Trophoblast cell (in vitro differentiated cells and primary cell): Measurements from ENCODE around the gene MORN1.

Experiments
- DNase-seq, 2 donors: peaks; one replicate each; pipeline ENCODE4 v3.0.0-alpha.2; 2016
- H2AFZ ChIP-seq: 2 replicates; pipeline ENCODE4 v1.6.1; 2013; ENCODE audit warnings: low read length, moderate library complexity, mild to moderate bottlenecking; ENCODE audit not compliant: insufficient read depth, poor library complexity
- H2AK5ac ChIP-seq: 2 replicates; pipeline ENCODE4 v1.6.1; 2013; ENCODE audit warnings: mild to moderate bottlenecking, low read length
- H2BK120ac ChIP-seq: 2 replicates; pipeline ENCODE4 v1.6.1; 2013; ENCODE audit warnings: low read length, mild to moderate bottlenecking, moderate library complexity; ENCODE audit not compliant: insufficient read depth, poor library complexity
- H2BK12ac ChIP-seq: 2 replicates; pipeline ENCODE4 v1.6.1; 2013; ENCODE audit warnings: mild to moderate bottlenecking, low read length, moderate library complexity
- H2BK5ac ChIP-seq: 2 replicates; pipeline ENCODE4 v1.6.1; 2013; ENCODE audit warnings: low read length, low read depth, moderate library complexity, mild to moderate bottlenecking; ENCODE audit not compliant: poor library complexity
- H3K14ac ChIP-seq: 2 replicates; pipeline ENCODE4 v1.6.1; 2013; ENCODE audit warnings: mild to moderate bottlenecking, low read length
- H3K18ac ChIP-seq: 2 replicates; pipeline ENCODE4 v1.6.1; 2013; ENCODE audit warnings: mild to moderate bottlenecking, low read length
- H3K23ac ChIP-seq: 2 replicates; pipeline ENCODE4 v1.6.1; 2013; ENCODE audit warnings: low read length
- H3K27ac ChIP-seq: 2 replicates; pipeline ENCODE4 v1.5.1; 2013; ENCODE audit warnings: low read depth, mild to moderate bottlenecking, inconsistent platforms, low read length, moderate library complexity
- H3K27me3 ChIP-seq: 2 replicates; pipeline ENCODE4 v1.6.1; 2013; ENCODE audit warnings: inconsistent platforms, mild to moderate bottlenecking, low read length, moderate library complexity; ENCODE audit not compliant: insufficient read depth
- H3K36me3 ChIP-seq, 2 experiments: 1 replicate in 1 of 2; 2 replicates in 1 of 2; pipeline ENCODE4 v1.6.1; 2013; ENCODE audit warnings: low read length in 2 of 2, mild to moderate bottlenecking in 2 of 2, moderate library complexity in 1 of 2; ENCODE audit not compliant: insufficient read depth in 2 of 2, control insufficient read depth in 1 of 2
- H3K4ac ChIP-seq: 2 replicates; pipeline ENCODE4 v1.6.1; 2013; ENCODE audit warnings: low read depth, mild to moderate bottlenecking, low read length, moderate library complexity
- H3K4me1 ChIP-seq, 2 experiments: 1 replicate in 1 of 2; 2 replicates in 1 of 2; pipeline ENCODE4 v1.6.1; 2013; ENCODE audit warnings: low read length in 2 of 2, mild to moderate bottlenecking in 2 of 2, moderate library complexity in 1 of 2; ENCODE audit not compliant: insufficient read depth in 2 of 2, control insufficient read depth in 1 of 2
- H3K4me2 ChIP-seq: 2 replicates; pipeline ENCODE4 v1.6.1; 2013; ENCODE audit warnings: inconsistent platforms, mild to moderate bottlenecking, low read length, moderate library complexity
- H3K4me3 ChIP-seq: 2 replicates; pipeline ENCODE4 v1.5.1; 2013; ENCODE audit warnings: mild to moderate bottlenecking, low read depth, low read length, inconsistent platforms
- H3K79me1 ChIP-seq: one replicate; pipeline ENCODE4 v1.6.1; 2013; ENCODE audit warnings: low read length
- H3K79me2 ChIP-seq: 2 replicates; pipeline ENCODE4 v1.6.1; 2013; ENCODE audit warnings: low read length, mild to moderate bottlenecking; ENCODE audit not compliant: control insufficient read depth, insufficient read depth, poor library complexity
- H3K9ac ChIP-seq: 2 replicates; pipeline ENCODE4 v1.6.1; 2013; ENCODE audit warnings: mild to moderate bottlenecking, low read length
- H3K9me3 ChIP-seq: 2 replicates; pipeline ENCODE4 v1.6.1; 2013; ENCODE audit warnings: low read depth, mild to moderate bottlenecking, control low read depth, inconsistent platforms, low read length; ENCODE audit not compliant: insufficient read depth
- H4K12ac ChIP-seq: 2 replicates; pipeline ENCODE4 v1.6.1; 2013; ENCODE audit warnings: low read depth, mild to moderate bottlenecking, low read length, moderate library complexity
- H4K8ac ChIP-seq: 2 replicates; pipeline ENCODE4 v1.6.1; 2013; ENCODE audit warnings: low read depth, mild to moderate bottlenecking, low read length, moderate library complexity
- H4K91ac ChIP-seq: one replicate; pipeline ENCODE4 v1.6.1; 2013; ENCODE audit warnings: low read depth, mild to moderate bottlenecking, low read length, moderate library complexity
- WGBS: extraction: QIAGEN DNeasy Blood & Tissue Kit; methylation state at CpG from one replicate; pipeline ENCODE4 v1.1.7; 2013; ENCODE audit warnings: missing lambda C conversion rate; ENCODE audit not compliant: insufficient read length, insufficient coverage; ENCODE audit errors: extremely low coverage; 5-methylcytosine and 5-hydroxymethylcytosine counted together

The MORN1 gene

GRCh38 chr1:2348346-2349325 is 42.7 kb downstream of the MORN1 start:
- no peak overlapping the region for H3K27ac ChIP-seq
- no peaks in the 10 kb centered on the region for H3K4me1 ChIP-seq
- H2BK5ac ChIP-seq = no peak overlapping the region
- no peak overlapping the region for H3K4me2 ChIP-seq
- H3K23ac ChIP-seq = no peak overlapping the region
- no peaks in the 10 kb centered on the region for H3K79me1 ChIP-seq
- no peaks in the 10 kb centered on the region for H3K79me2 ChIP-seq
- H3K36me3 ChIP-seq = no peaks in the 10 kb centered on the region
- H3K14ac ChIP-seq = no peak overlapping the region
- no peaks in the 10 kb centered on the region for H3K27me3 ChIP-seq
- H4K91ac ChIP-seq = no peak overlapping the region
- H4K8ac ChIP-seq = no peak overlapping the region
- H2BK12ac ChIP-seq = no peak overlapping the region
- no peak overlapping the region for H2AK5ac ChIP-seq
- H2BK120ac ChIP-seq = no peak overlapping the region
- no peak overlapping the region for H3K9ac ChIP-seq
- H3K4ac ChIP-seq = no peak overlapping the region
- WGBS = no CpG with 5 or more reads among the region's 59 CpGs
- no peak overlapping the region for H3K18ac ChIP-seq
- peaks cover 5% of the 10 kb centered on the region for H3K9me3 ChIP-seq
- no peak overlapping the region for H2AFZ ChIP-seq
- peak in 1 of 2 donors; percentile 4 for DNase-seq
- H3K4me3 ChIP-seq = peak overlapping the region; percentile 51
- no peak overlapping the region for H4K12ac ChIP-seq

- H2BK5ac ChIP-seq = no peak overlapping the region
- no peak overlapping the region for H3K9ac ChIP-seq
- H3K23ac ChIP-seq = no peak overlapping the region
- H2AFZ ChIP-seq = no peak overlapping the region
- H4K91ac ChIP-seq = no peak overlapping the region
- H3K27me3 ChIP-seq = no peaks in the 10 kb centered on the region
- H3K4me1 ChIP-seq = no peaks in the 10 kb centered on the region
- peaks cover 5% of the 10 kb centered on the region for H3K9me3 ChIP-seq
- H3K14ac ChIP-seq = no peak overlapping the region
- H3K4me2 ChIP-seq = no peak overlapping the region
- H2AK5ac ChIP-seq = no peak overlapping the region
- H3K18ac ChIP-seq = no peak overlapping the region
- H2BK12ac ChIP-seq = no peak overlapping the region
- H3K4me3 ChIP-seq = no peak overlapping the region
- WGBS = no CpG with 5 or more reads among the region's 23 CpGs
- no peak overlapping the region for H3K27ac ChIP-seq
- no peaks in the 10 kb centered on the region for H3K36me3 ChIP-seq
- DNase-seq = peak in 1 of 2 donors; percentile 21
- H3K79me1 ChIP-seq = no peaks in the 10 kb centered on the region
- H4K8ac ChIP-seq = no peak overlapping the region
- no peaks in the 10 kb centered on the region for H3K79me2 ChIP-seq
- H3K4ac ChIP-seq = no peak overlapping the region
- no peak overlapping the region for H2BK120ac ChIP-seq
- H4K12ac ChIP-seq = no peak overlapping the region
Measured at GRCh38 chr1:2347896-2348295, 43.5 kb downstream of the MORN1 start.

- Histone ChIP-seq H2AK5ac (no peak overlapping the region), H2BK12ac (no peak overlapping the region), H3K27me3 (no peaks in the 10 kb centered on the region), H4K91ac (no peak overlapping the region), H3K4me1 (no peaks in the 10 kb centered on the region), H4K12ac (no peak overlapping the region), H3K4me3 (no peak overlapping the region), H3K18ac (no peak overlapping the region), H3K27ac (no peak overlapping the region), H4K8ac (no peak overlapping the region), H3K23ac (no peak overlapping the region), H3K36me3 (no peaks in the 10 kb centered on the region), H3K9me3 (peaks cover 5% of the 10 kb centered on the region), H2AFZ (no peak overlapping the region), H3K79me2 (no peaks in the 10 kb centered on the region), H3K79me1 (no peaks in the 10 kb centered on the region), H3K9ac (no peak overlapping the region), H3K4me2 (no peak overlapping the region), H3K14ac (no peak overlapping the region), H3K4ac (no peak overlapping the region), H2BK120ac (no peak overlapping the region), H2BK5ac (no peak overlapping the region)
- WGBS = no CpG with 5 or more reads among the region's 13 CpGs
- DNase-seq = no peak
Measured at GRCh38 chr1:2347409-2347785, 44.0 kb downstream of the MORN1 start.

- no peak overlapping the region for H2AK5ac ChIP-seq
- no peak overlapping the region for H3K23ac ChIP-seq
- H2BK120ac ChIP-seq = no peak overlapping the region
- H3K18ac ChIP-seq = no peak overlapping the region
- H3K4me3 ChIP-seq = no peak overlapping the region
- H3K36me3 ChIP-seq = no peaks in the 10 kb centered on the region
- H3K9me3 ChIP-seq = peaks cover 5% of the 10 kb centered on the region
- H3K4me2 ChIP-seq = no peak overlapping the region
- no peak for DNase-seq
- H3K9ac ChIP-seq = no peak overlapping the region
- no peak overlapping the region for H3K4ac ChIP-seq
- H3K4me1 ChIP-seq = no peaks in the 10 kb centered on the region
- H3K79me2 ChIP-seq = no peaks in the 10 kb centered on the region
- no peak overlapping the region for H4K91ac ChIP-seq
- no peak overlapping the region for H3K27ac ChIP-seq
- H2BK12ac ChIP-seq = no peak overlapping the region
- WGBS = no CpG with 5 or more reads among the region's 17 CpGs
- no peaks in the 10 kb centered on the region for H3K79me1 ChIP-seq
- no peak overlapping the region for H4K12ac ChIP-seq
- no peaks in the 10 kb centered on the region for H3K27me3 ChIP-seq
- H2AFZ ChIP-seq = no peak overlapping the region
- no peak overlapping the region for H3K14ac ChIP-seq
- no peak overlapping the region for H2BK5ac ChIP-seq
- H4K8ac ChIP-seq = no peak overlapping the region
Measured at GRCh38 chr1:2346691-2347408, 44.5 kb downstream of the MORN1 start.
